CD4-positive, alpha-beta T cell (primary cell): ENCODE measurements around the gene PROSER3. TPM values are rescaled to one million over a fixed set of nuclear protein-coding genes. Genes with fewer than 3 reads are reported as not detected.
"Not testable (repeated sequence)": the region's sequence is repeated elsewhere in the genome, so short reads cannot be mapped to it uniquely, and the experiment has no call there.

Source experiments
- ATAC-seq: fragments of 200-7000 bp; cut with Tn5 transposase; one replicate; pipeline ENCODE4 v1.10.0; 2022; ENCODE audit warnings: mild to moderate bottlenecking; ENCODE audit not compliant: poor library complexity
- CTCF ChIA-PET: fragments of 350-600 bp; sonication (Branson Sonifier 250); formaldehyde crosslinking; loops from one replicate; lab custom pipeline; 2021; ENCODE audit warnings: antibody characterized with exemption, inconsistent platforms; lab: Charles Lee
- POLR2A ChIA-PET: fragments of 350-600 bp; sonication (Branson Sonifier 250); formaldehyde crosslinking; loops from one replicate; lab custom pipeline; 2021; ENCODE audit warnings: antibody characterized with exemption, inconsistent platforms; lab: Charles Lee
- DNase-seq, 14 experiments: peaks; one replicate each; pipeline ENCODE4 v3.0.0-alpha.2; 2013 to 2020; ENCODE audit warnings: mixed read lengths in 2 of 14
- H3K27ac ChIP-seq, 2 donors: one replicate each; pipeline versions ENCODE4 v1.5.1 to v1.7.0; 2013; ENCODE audit warnings: low read length in 2 of 2, low read depth in 1 of 2, mild to moderate bottlenecking in 1 of 2
- H3K27me3 ChIP-seq, 2 experiments: 1 replicate in 1 of 2; 2 replicates in 1 of 2; pipeline versions ENCODE4 v1.6.1 to v1.7.0; 2013; ENCODE audit warnings: low read length in 2 of 2, control low read depth in 1 of 2, mild to moderate bottlenecking in 1 of 2, moderate library complexity in 1 of 2; ENCODE audit not compliant: insufficient read depth in 2 of 2, control insufficient read depth in 1 of 2
- H3K36me3 ChIP-seq: one replicate; pipeline ENCODE4 v1.6.1; 2013; ENCODE audit warnings: low read length, control low read depth; ENCODE audit not compliant: insufficient read depth
- H3K4me1 ChIP-seq: one replicate; pipeline ENCODE4 v1.6.1; 2013; ENCODE audit warnings: low read length, control low read depth; ENCODE audit not compliant: insufficient read depth
- H3K4me3 ChIP-seq: one replicate; pipeline ENCODE4 v1.5.1; 2013; ENCODE audit warnings: mild to moderate bottlenecking, low read length, moderate library complexity
- H3K9me3 ChIP-seq, 2 experiments: 1 replicate in 1 of 2; 2 replicates in 1 of 2; pipeline versions ENCODE4 v1.6.1 to v1.7.0; 2013; ENCODE audit warnings: low read length in 2 of 2, mild to moderate bottlenecking in 2 of 2, control low read depth in 1 of 2, moderate library complexity in 1 of 2; ENCODE audit not compliant: control insufficient read depth in 1 of 2, insufficient read depth in 1 of 2
- H3K27ac Mint-ChIP-seq: one replicate; pipeline ENCODE4 v1.8.0; 2020; ENCODE audit warnings: mixed read lengths
- H3K27me3 Mint-ChIP-seq: one replicate; pipeline ENCODE4 v1.8.0; 2021; ENCODE audit warnings: mixed read lengths
- H3K36me3 Mint-ChIP-seq: one replicate; pipeline ENCODE4 v1.8.0; 2021; ENCODE audit warnings: low read depth, mixed read lengths
- H3K4me1 Mint-ChIP-seq: one replicate; pipeline ENCODE4 v1.8.0; 2021; ENCODE audit warnings: low read depth, mixed read lengths
- H3K4me3 Mint-ChIP-seq: one replicate; pipeline ENCODE4 v1.8.0; 2020; ENCODE audit warnings: mild to moderate bottlenecking, mixed read lengths
- H3K9me3 Mint-ChIP-seq: one replicate; pipeline ENCODE4 v1.8.0; 2020; ENCODE audit warnings: mixed read lengths
- intact Hi-C, 2 experiments: fragments of 100-400 bp; cut with DNase I in 1 of 2; cut with micrococcal nuclease in 1 of 2; formaldehyde crosslinking; loops; one replicate each; pipeline versions ENCODE4 v1.15.1 to v1.9.0; 2023 to 2025; cut with DNase I, micrococcal nuclease
- total RNA-seq, 174 experiments: library from RNA in 2 of 174; stranded (reverse) in 2 of 174; gene quantifications; one replicate each; pipeline ENCODE4 v1.2.3 and lab custom pipeline; 2021 to 2026
- TF ChIP-seq, protein P1 (sequence below): fragments of 200-600 bp; IDR thresholded peaks from one replicate; pipeline ENCODE4 v1.8.0; 2022; ENCODE audit warnings: antibody characterized with exemption, mild to moderate bottlenecking

PROSER3 gene
- total RNA-seq, 2 experiments from 2014 or later = 19.4 to 22.6 TPM

DNA sequence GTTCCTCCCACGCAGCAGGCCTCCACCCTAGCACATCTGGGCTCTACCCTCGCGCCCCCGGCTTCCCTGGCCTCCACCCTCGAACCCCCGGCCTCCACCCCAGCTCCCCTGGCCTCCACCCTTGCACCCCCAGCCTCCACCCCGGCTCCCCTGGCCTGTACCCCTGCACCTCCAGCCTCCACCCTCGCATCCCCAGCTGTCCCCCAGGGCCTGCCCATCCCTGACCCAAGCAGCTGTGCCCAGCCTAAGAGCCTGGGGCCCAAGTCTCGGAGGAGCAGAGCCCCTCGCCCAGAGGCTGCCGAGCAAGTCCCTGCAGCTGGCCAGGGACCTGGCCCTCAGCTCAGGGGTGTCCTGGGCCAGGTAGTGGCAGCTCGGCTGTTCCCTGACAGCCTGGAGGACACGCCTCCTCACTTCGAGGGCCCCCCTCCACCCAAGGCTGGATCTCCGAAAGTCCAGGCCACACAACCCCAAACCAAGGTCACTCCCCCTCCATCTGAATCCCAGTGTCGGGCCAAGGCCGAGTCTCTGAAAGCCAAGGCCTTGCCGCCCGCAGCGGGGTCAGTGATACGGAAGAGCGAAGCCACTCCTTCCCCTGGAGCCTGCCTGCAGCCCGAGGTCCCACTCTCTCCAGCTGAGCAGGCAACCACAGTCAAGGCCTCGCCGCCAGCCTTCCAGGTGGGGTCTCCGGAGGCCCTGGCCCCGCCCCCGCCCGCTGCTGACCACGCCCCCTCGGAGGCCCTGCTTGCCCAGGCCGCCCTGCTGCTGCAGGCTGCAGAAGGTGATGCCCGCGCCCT lies 9.5 kb downstream of the PROSER3 start:
- intact Hi-C loops = no loop called here
- Histone ChIP-seq H3K4me1 (no peaks in the 10 kb centered on the region), H3K4me3 (no peak overlapping the region), H3K36me3 (peaks cover 28% of the 10 kb centered on the region), H3K9me3 (no peaks in the 10 kb centered on the region), H3K27ac (no peak overlapping the region), H3K27me3 (no peaks in the 10 kb centered on the region)
- no peaks in the 10 kb centered on the region for H3K4me1 Mint-ChIP-seq
- TF ChIP-seq, protein P1, sequence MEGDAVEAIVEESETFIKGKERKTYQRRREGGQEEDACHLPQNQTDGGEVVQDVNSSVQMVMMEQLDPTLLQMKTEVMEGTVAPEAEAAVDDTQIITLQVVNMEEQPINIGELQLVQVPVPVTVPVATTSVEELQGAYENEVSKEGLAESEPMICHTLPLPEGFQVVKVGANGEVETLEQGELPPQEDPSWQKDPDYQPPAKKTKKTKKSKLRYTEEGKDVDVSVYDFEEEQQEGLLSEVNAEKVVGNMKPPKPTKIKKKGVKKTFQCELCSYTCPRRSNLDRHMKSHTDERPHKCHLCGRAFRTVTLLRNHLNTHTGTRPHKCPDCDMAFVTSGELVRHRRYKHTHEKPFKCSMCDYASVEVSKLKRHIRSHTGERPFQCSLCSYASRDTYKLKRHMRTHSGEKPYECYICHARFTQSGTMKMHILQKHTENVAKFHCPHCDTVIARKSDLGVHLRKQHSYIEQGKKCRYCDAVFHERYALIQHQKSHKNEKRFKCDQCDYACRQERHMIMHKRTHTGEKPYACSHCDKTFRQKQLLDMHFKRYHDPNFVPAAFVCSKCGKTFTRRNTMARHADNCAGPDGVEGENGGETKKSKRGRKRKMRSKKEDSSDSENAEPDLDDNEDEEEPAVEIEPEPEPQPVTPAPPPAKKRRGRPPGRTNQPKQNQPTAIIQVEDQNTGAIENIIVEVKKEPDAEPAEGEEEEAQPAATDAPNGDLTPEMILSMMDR = no peak
- DNase-seq (no peak), ATAC-seq (no peak)
- no peaks in the 10 kb centered on the region for H3K9me3 Mint-ChIP-seq
- ChIA-PET POLR2A (no interaction called here), CTCF (no interaction called here)
- H3K4me3 Mint-ChIP-seq = no peak overlapping the region
- H3K36me3 Mint-ChIP-seq = peaks cover 22% of the 10 kb centered on the region
- H3K27me3 Mint-ChIP-seq = no peaks in the 10 kb centered on the region
- no peak overlapping the region for H3K27ac Mint-ChIP-seq

DNA sequence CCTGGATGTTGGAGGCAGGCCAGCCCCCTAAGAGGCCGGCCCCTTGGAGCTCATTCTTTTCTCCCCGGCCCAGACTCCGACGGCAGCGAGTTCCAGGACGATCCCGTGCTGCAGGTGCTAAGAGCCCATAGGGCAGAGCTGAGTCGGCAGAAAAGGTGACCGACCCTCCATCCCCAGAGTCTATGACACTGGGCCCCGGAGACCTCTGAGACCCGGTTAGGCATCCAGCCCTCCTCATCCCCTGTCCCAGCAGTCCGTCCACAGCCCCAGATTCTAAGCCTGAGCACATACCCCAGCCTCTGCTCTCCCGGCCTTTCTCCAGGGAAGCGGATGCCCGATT lies 10.1 kb downstream of the PROSER3 start:
- H3K4me1 ChIP-seq = no peaks in the 10 kb centered on the region
- Mint-ChIP-seq H3K4me1 (no peaks in the 10 kb centered on the region), H3K36me3 (peaks cover 22% of the 10 kb centered on the region), H3K9me3 (no peaks in the 10 kb centered on the region), H3K4me3 (no peak overlapping the region), H3K27me3 (no peaks in the 10 kb centered on the region), H3K27ac (no peak overlapping the region)
- DNase-seq (no peak), ATAC-seq (no peak)
- H3K27ac ChIP-seq = no peak overlapping the region
- no peak overlapping the region for H3K4me3 ChIP-seq
- POLR2A ChIA-PET = no interaction called here
- intact Hi-C loops = no loop called here
- H3K9me3 ChIP-seq = no peaks in the 10 kb centered on the region
- CTCF ChIA-PET = no interaction called here
- no peaks in the 10 kb centered on the region for H3K27me3 ChIP-seq
- TF ChIP-seq, protein P1 = no peak
- H3K36me3 ChIP-seq = peaks cover 26% of the 10 kb centered on the region

DNA sequence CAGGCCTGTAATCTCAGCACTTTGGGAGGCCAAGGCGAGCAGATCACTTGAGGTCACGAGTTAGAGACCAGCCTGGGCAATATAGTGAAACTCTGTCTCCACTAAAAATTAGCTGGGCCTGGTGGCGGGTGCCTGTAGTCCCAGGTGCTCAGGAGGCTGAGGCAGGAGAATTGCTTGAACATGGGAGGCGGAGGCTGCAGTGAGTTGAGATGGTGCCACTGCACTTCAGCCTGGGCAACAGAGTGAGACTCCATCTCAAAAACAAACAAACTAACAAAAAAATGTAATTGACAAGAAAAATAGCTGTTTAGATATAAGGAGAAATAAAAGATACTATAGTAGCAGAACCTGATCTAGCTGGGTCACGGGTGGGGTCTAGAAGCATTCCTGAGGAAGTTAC lies 14.4 kb downstream of the PROSER3 start:
- H3K36me3 Mint-ChIP-seq, DNase-seq, CTCF ChIA-PET, H3K9me3 ChIP-seq, H3K9me3 Mint-ChIP-seq, H3K27ac ChIP-seq, H3K4me3 Mint-ChIP-seq, H3K4me3 ChIP-seq, H3K27me3 ChIP-seq, H3K27ac Mint-ChIP-seq, H3K36me3 ChIP-seq, H3K27me3 Mint-ChIP-seq, ATAC-seq: not testable (repeated sequence)
- intact Hi-C loops = loop anchor here in 1 of 2 experiments (10.0 kb wide), 1 partner anchor 162 kb away; the partner anchor contains the start of gene LRFN3
- peaks cover 24% of the 10 kb centered on the region for H3K4me1 Mint-ChIP-seq
- POLR2A ChIA-PET = interaction anchor here (1.7 kb wide), 1 partner anchor 12 kb away, joined by 3 read pairs; no protein-coding TSS in a partner anchor
- H3K4me1 ChIP-seq = peaks cover 21% of the 10 kb centered on the region
